Jurkat, Clone E6-1 (cell line): ENCODE measurements around the gene SSH3.

Source experiments
- DNase-seq: peaks from one replicate; pipeline ENCODE4 v3.0.0-alpha.2; 2011; ENCODE audit warnings: low read depth, low spot score
- H3K4me3 ChIP-seq: 2 replicates; pipeline ENCODE4 v1.5.1; 2011; ENCODE audit warnings: mild to moderate bottlenecking, low read length, control low read depth, moderate library complexity

Gene SSH3

DNA sequence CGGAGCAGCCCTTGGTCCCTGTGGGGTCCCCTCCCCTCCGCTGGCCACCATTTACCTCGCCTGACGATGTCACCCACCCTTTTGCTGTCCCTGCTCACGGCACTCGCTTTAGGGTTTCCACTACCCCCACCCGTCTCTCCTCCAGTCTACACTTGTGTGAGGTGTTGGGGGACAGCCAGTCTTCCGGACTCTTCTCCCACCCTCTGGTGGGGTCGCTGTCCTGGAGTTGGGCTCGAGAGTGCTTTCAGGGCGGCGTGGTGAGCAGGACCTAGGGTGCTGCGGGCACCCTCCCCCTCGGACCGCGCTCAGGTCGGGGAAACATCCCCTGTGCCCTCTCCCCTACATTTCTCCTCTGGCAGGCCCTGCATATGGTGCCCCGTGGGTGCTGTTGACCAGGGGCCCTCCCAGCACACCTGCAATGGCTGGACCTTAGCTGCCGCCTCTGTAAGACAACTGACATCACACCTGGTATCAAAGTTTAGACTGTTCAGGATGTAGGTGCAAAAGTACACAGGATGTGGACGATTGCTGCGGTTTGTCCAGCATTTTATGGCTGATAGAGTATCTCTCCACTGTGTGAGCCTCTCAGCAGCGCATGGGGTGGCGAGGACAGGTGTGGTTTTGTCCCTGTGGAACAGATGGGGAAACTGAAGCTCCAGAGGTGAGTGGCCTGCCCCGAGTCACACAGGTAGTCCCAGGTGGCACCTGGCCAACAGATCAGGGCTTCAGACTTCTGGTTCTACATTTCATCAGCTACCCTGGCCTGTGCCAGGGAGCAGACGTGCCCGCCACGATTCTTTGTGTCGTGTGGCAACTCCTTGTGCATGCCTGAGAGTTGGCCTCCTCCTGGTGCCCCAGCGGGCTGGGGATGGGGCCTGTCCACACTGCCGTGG, 35.9 kb upstream of the SSH3 start:
- no peak for DNase-seq

DNA sequence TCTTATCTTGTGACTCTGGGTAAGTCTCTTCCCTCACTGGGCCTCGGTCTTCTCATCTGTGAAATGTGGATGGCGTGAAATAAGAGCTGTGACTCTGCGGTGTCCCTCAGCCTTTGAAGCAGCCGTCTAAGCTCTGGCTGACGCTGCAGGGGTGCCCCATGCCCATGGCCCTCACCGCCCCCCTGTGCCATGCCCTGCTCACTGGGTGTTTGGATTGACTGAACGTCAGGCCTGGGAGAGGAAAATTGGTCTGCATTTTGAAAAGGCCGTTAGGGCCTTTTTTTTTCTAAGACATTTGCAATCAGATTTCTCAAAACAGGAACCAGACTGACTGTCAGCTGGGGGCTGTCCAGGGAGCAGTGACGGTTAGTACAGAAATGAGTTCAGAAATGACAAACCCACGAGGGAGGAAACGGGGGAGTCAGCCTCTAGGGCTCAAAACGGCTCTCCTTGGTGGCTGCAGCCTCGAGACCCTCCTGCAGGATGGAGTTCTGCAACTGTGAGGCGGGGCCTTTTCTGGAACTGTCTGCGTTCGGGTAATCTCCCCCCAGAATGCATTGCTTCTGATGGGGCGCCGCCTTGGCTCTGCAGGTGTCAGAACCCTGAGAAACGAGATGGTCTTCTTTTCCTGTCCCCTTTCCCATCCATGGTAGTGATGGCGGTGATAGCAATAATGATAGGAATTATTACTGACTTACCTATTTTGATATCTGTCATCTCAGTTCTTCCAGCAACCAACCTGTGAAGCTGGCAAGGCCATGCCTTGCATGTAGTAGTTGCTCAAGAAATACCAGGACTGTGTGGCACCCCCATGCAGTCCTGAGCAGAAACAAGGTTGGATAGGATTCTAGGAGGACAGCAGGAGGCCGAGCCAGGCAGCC, 35.0 kb upstream of the SSH3 start:
- H3K4me3 ChIP-seq: peak overlapping the region; percentile 89
- DNase-seq: no peak

More for the DNA sequence above, 35.9 kb upstream of the SSH3 start:
- H3K4me3 ChIP-seq: peak overlapping the region; percentile 89

DNA sequence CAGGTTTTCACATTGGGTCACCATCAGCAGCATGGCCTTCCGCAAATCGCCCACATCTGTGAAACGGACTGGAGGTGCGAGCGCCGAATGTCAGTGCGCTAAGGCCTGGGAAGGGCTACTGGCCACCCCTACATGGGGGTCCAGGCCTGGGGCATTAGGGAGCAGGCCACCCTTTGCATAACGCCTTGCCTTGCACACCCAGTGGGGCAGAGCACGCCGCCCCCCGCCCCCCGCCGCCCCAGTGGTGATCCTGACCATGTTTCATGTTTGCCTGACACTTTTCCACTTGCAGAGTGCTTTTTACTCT, 34.4 kb upstream of the SSH3 start:
- peak overlapping the region; percentile 44; the same call in 1 of the 2 replicates for H3K4me3 ChIP-seq
- DNase-seq: no peak

DNA sequence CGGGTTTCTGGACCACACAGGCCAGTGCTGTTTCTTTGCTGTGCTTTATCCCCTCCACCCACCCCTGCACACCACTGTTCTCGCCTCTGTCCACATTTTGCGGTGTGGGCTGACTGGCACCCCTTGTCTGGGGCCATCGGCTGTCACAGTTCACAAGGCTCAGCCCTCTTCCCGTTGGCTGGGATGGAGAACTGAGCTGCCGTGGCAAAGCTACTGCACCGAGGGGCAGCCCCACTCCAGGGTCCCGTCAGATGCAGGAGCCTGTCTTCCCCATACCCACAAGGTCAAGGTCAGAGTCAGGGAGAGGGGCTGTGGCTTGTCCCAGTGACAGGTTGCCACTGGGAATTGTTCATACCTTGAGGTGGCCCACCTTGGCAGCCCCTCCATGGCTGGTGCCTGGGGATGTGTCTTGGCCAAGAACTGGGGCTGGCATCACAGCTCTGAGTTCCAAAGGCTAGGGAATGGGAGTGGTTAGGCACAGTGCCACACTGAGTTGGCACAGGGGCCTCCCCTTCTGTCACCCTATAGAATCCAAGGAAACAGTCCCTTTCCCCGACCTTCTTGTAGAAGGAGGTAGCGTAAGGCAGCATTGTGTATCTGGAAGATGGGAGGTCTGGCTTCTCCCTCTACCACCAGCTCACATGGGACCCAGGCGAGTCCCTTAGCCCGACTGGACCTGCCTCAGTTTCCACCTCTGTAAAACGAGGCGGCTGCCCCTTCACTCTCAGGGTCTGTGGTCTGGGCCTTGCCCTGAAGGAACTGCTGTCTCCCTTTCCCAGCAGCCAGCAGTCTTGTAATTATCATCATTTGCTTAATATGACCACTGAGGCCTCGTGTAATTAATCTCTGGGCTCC, 33.7 kb upstream of the SSH3 start:
- peak overlapping the region; percentile 44 for H3K4me3 ChIP-seq

DNA sequence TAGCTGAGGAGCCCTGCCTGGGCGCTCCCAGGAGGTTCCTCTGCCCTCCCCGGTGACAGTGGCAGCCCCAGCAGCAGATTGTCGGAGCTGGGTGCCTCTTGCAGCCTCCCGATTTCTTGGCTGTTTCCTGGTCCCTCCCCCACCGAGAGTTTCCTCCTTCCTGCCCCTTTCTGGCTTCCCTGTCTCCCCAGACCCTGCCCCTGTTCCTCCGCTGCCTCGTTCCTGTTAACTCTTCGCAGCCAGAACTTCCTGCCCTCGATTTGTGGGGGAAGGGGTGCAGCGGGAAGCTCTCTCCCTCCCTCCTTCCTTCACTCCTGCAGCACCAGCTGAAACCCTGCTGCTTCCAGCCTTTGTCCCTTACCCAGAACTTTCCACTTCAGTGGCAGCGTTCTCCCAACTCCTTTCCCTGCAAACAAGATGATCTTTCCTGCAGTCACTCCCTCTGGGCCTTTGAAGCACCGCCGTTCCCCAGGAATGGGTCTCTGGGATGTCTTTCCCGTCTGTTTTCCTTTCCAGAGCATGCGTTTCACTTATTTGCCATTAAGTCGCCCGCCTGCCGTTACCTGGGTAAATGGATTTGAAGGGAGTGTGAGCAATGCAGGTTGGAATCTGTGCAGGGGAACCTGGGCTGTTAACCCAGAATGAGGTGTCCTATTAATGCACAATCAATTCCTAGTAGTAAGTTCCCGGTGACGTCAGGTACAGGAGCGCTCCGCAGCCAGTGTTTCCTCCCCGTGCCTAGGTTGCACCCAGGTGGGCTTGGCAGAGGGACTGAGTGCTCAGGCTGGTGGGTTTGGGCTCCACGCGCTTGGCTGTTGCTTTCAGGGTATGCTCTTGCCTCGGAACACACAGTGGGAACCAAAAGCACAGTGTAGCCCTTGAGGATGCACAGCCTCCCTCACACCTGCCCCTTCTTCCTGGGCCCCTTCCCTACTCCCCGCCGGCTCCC, 32.8 kb upstream of the SSH3 start:
- DNase-seq: no peak
- H3K4me3 ChIP-seq: peak overlapping the region; percentile 44

More for the DNA sequence above, 33.7 kb upstream of the SSH3 start:
- DNase-seq: no peak

DNA sequence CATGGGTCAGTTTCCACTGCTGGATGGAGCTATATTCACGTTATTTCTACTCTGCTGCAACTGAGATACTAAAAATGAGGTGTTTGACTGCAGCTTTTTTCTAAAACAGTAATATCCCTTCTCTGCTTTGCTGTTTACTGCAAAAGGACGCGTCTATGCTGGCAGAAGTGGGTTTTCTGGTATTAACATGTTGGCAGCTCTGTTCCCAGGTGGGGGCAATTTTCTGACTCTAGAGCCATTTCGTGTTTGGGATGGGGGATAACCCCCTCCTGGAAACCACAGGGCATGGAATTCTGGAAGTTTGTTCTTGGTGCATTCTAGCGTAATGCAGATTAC, 32.2 kb upstream of the SSH3 start:
- peak overlapping the region; percentile 44 for H3K4me3 ChIP-seq
- DNase-seq: no peak

DNA sequence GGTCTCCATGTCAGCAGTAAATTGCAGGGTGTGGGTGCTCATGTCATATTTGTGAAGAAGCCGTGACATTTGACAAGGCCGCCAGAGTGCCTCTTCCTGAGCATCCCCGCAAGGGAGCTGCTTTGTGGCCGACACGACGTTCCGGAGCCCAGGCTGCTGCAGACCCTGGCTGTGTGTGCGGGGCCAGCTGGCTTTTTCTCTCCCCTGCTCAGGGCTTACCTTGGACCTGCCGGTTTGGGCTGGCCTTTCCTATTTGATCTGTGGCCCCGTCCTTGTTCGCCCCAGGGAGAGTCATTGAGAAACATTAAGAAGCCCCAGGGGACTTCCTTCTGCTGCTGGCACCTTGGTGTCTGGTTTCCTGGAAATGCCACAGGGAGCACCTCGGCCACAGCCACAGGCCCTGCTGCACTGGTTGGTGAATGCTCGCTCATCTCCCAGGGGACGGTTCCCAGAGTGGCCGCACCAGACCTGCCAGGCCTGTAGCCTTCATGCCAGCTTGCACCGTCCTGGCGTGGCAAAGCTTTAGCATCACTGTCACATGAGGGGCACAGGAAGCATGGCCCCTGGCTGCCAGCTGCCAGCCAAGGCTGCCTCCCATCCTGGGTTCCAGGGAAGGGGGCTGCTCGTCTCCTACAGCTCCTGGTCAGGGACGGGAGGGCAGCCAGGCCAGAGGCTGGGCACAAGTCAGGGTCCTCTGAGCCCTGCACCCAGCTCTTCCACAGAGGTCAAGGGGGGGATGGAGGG, 31.6 kb upstream of the SSH3 start:
- peak overlapping the region; percentile 44 for H3K4me3 ChIP-seq
- DNase-seq: no peak

DNA sequence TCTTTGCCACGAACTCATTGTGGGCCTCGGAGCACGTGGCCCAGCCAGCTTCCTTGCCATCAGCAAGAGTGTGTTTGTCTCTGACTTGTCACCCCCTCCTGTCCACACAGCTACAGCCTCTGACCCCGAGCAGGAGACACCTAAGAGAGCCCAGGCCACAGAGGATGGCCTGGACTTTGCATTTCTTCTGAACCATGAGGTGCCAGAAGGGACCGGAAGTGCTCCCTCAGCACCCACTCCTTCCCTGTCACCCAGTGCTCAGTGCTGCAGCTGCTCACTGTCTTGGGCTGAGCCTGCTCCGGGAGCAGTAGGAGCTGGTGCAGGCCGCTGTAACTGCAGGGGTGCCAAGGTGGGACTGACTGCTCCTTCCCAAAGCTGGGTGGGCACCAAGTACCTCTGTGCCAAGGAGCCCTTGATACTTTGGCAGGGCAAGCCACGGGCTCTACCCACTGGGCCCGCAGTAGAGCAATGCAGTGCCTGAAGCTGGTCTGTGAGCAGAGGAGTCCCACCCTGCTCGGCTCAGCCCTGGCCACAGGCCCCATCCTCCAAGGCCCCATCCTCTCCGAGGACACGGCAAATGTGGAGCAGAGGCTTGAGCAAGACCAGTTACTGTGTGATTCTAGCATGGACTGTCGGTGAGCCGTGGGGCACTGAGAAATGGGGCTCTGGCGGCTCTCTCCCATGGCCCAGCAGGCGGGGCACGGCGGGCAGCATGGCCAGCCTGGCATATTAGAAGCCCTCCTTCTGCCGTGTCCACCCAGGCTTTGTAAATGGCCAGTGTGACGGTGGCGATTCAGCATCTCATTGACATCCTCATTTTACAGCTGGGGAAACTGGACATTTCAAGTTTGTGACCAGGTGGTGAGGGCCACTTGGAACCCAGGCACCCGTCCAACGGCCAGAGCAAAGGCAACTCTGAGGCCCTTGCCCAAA, 30.7 kb upstream of the SSH3 start:
- no peak for DNase-seq
- H3K4me3 ChIP-seq: peak overlapping the region; percentile 44

DNA sequence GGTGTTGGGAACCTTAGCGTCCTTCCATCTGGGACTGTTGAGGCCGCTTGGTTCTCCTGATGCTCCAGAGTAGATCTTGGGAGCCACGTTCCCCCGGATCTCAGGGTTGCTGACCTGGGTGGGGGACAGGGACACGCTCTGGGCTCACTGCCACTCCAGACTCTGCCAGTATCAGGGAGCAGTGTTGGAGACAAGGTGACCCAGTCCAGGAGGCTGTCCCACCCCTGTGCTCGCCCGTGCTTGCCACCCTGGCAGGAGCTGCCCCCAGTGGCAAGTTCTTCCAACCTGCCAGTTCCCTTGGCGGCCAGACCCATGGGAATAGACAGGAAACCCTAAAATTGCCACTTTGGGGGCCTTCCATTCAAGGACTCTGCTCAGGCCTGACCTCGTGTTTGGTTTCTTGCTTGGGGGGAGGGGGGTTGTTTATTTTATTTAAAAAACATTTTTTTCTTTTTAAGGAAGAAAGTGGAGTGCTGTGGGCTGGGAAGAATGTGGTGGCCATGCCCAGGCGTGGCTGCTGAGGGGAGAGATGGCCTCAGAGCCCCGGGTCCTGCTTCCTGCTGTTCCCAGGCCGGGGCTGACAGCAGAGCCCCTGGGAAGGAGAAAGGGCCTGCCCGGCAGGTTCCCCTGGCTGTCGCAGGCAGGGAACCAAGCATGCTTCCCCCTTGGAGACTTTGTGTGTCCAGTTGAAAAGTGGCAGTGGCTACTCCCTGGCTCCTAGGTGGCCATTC, 29.9 kb upstream of the SSH3 start:
- no peak for DNase-seq
- no peak overlapping the region for H3K4me3 ChIP-seq

DNA sequence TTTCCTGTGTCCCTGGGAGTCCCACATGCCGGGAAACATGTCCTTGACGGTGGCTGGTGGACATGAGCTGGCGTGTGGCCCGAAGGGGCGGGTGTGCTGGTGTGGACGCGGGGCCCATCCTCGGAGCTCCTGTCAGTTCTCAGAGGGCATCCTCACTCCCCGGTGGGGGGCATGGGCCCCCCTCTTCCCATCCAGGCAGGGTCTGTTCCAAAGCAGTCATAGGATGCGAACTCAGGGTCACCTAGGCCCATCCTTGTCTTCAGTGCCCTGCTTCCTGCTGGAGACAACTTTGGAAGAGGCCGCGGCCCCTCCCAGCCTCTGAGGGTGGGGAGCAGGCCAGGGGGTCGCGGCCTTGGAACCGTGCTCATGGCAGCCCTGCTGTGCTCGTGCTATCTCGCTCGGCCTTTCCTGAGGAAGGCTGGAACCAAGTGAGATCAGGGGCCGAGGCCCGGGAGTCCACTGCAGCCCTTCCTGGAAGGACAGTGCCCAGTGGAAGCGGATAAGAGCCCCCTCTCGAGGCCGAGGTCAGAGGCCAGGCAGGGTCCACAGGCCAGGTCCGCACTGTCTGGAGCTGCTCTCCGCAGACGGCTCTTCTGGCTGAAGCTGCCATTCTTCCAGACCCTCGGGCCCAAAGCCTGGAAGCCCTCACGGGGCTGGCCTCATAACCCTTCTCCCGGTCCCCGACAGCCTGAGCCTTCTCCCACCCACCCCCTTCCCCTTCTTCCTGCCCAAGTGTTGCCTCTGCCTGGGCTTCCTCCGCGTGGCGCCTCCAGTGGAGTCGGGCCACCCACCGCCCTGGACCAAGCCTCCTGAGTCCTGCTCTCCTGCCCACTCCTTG, 28.3 kb upstream of the SSH3 start:
- no peak for DNase-seq
- no peak overlapping the region for H3K4me3 ChIP-seq

DNA sequence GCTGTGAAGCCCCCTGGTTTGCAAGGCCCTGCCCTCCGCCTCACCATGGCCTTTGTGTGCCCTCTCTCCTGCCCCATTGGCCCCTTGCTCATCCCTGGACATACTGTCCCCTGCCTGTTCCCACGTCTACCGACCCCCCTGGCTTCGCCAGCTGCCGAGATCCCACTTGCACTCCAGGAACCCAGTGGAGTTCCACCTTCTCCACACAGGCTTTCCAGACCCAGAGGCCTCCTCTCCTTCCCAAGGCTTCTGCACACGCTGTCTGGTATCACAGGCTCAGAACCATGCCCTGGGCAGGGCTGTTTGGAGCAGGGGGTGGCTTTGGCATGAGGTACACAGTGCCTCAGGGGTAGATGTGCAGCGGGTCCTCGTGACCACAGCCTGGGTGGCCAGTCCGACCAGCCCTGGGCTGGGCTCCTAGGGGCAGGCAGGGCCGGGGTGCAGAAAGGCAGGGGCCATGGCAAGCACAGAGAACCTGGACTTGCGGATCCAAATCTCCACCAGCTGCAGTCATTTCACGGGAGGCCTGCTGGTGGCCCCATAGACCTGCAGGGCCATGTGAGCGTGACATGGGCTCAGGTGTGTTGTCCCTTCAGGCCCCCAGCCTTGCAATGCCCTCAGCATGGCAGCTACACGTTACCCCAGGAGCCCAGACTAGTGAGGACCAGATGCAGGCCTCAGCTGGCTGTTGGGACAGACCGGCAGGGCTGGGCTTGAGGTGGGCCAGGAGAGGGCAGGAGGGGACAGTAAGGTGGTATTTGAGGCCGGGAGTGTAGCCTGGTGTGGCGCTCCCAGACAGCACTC, 27.5 kb upstream of the SSH3 start:
- DNase-seq: no peak
- H3K4me3 ChIP-seq: no peak overlapping the region

DNA sequence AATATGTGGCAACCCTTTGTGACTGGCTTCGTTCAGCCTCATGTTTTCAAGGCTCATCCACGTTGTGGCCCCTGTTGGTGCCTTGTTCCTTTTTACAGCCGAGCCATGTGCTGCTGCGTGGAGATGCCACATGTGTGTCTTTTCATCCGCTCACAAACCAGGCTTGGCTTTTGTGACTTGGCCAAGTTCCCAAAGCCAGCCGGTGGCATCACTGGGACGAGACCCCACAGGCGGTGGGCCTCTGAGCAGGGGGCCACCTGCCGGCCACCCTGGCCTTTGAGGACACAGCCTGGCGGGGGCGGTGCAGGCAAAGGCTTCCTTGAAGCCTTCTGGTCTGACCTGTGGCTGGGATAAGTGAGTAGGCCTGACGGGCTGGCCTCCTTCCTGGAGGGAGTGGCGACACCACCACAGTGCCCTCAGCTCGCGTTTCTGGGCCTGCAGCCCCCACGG, 26.5 kb upstream of the SSH3 start:
- peak; percentile 65 for DNase-seq
- H3K4me3 ChIP-seq: peak overlapping the region; percentile 78

DNA sequence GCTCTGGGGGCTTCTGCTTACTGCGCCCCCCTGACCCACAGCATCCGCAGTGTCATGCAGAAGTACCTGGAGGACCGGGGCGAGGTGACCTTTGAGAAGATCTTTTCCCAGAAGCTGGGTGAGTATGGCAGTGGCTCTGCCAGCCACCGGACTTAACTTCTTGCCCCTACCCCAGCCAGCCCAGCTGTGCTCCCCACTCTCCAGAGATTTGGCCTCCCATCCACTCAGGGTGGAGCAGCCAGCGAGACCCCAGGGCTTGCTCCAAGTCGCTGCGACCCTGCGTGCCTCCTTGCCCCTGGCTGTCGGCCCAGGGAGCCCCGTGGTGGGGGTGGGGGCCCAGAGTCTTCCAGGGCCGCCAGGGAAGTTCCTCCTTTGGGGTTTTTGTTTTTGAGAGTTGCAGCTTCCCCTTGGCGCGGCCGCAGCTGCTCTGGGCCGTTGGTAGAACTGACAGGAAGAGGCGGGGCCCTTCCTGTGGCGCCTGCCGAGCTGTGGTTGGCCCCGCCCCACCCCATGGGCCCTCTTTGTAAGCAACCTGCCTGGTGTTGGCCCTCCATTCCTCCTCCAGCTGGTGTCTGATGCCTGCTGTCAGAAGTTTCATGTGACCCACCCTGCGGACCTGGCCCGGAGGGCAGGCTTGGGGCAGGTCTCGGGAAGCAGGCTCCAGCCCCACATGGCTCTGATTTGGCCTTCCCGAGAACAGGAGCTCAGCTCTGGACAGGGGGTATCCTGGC, 25.9 kb upstream of the SSH3 start:
- DNase-seq: peak; percentile 98
- H3K4me3 ChIP-seq: peak overlapping the region; percentile 78
